GM13977 (cell line): ENCODE measurements around the gene KIFC3.

Source experiments
- DNase-seq: peaks from one replicate; pipeline ENCODE4 v3.0.0; 2012; ENCODE audit warnings: low spot score
- CTCF ChIP-seq: IDR thresholded peaks from 2 replicates; pipeline ENCODE4 v1.5.1; 2012; ENCODE audit warnings: mild to moderate bottlenecking, control low read depth; ENCODE audit not compliant: insufficient read depth; ENCODE audit errors: extremely low read depth, missing control alignments
- in situ Hi-C: fragments of 300-500 bp; cut with MboI; formaldehyde crosslinking; loops from one replicate; pipeline ENCODE4 v1.12.0; 2022; ENCODE audit warnings: low sequenced_read_pairs, low pct_unique_long_range_greater_than_20kb, mixed read lengths, inconsistent platforms; ENCODE audit not compliant: unreplicated experiment

The KIFC3 gene

DNA sequence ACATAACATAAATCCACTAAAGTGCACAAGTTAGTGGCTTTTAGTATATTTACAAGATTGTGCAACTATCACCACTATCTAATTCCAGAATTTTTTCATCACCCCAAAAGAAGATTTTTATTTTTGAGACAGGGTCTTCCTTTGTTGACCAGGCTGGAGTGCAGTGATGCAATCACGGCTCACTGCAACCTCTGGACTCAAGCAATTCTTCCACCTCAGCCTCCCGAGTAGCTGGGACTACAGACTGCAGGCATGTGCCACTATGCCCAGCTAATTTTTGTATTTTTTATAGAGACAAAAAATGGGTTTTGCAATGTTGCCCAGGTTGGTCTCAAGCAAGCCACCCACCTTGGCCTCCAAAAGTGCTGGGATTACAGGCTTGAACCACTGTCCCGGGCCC, 92.6 kb downstream of the KIFC3 start:
- DNase-seq: no peak
- in situ Hi-C loops: no loop called here
- TF ChIP-seq CTCF: no peak
